Brain pericyte (primary cell): ENCODE measurements around the gene BLOC1S1.

ENCODE experiments used
- DNase-seq: peaks from one replicate; pipeline ENCODE4 v3.0.0-alpha.2; 2012; ENCODE audit warnings: low read depth, low spot score

Gene BLOC1S1

GRCh38 chr12:55694651-55695050, 21.2 kb upstream of the BLOC1S1 start:
- no peak for DNase-seq

- DNase-seq = no peak
These were observed 20.5 kb upstream of the BLOC1S1 start for GRCh38 chr12:55695349-55695748.

GRCh38 chr12:55696141-55696540, 19.7 kb upstream of the BLOC1S1 start:
- no peak for DNase-seq

DNA sequence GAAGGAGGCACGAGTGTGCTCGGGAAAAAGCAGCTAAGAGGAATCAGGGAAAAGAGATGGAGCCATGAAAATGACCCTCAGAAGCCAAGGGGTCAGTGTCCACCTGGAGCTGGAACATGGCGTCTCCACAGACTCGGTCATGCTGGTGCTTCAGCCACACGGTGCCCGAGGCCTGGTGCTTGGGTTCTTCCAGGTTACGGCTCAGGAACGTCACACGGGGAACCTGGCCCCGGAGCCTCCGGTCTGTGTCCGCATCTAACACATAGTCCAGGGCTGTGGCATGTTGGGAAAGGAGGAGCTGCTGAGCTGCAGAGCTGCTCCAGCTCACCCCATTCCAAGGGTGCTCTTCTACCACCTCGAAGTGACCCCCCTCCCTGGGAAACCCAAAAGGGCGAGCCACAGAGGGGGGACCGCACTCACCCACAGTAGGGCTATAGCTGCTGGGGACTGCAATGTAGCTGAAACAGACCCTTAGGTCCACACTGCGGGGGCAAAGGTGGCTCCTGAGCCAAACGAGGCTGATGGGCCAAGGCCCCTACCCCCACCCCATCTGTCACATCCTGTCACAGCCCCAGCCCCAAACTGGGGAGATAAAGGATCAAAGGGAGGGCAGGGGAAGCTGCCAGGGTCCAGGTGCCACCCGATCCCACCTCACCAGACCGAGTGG, 18.9 kb upstream of the BLOC1S1 start:
- DNase-seq = no peak

GRCh38 chr12:55697686-55698085, 18.2 kb upstream of the BLOC1S1 start:
- no peak for DNase-seq

GRCh38 chr12:55698241-55698955, 17.4 kb upstream of the BLOC1S1 start:
- DNase-seq = no peak

- no peak for DNase-seq
These were observed 16.9 kb upstream of the BLOC1S1 start for GRCh38 chr12:55698965-55699364.

DNA sequence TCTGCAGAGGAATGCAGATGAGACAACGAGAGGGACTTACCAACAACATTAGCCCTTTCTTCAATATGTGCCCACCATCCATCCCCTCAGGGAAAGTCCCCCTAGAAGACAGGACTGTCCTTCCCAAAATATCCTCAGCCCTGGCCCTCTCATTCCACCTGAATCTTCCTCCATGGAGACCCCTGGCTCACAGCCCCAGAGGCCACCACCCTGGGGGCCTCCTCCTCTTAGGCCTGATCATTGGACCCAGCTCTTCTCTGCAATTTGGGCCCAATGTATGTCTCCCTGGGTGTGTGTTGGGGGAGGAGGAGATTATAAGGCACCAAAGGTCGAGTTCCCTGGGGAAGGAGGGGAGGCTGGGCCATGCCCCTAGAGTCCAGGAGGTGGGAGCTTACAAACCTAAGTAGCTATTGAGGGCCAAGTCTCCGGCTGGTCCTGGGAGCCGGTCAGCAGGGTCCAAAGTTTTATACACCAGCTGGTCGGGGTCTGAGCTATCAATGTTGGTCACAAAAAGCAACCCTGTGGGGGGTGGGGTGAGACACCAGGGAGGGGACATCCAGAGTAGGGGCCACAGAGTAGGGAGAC, 16.3 kb upstream of the BLOC1S1 start:
- DNase-seq = no peak

DNA sequence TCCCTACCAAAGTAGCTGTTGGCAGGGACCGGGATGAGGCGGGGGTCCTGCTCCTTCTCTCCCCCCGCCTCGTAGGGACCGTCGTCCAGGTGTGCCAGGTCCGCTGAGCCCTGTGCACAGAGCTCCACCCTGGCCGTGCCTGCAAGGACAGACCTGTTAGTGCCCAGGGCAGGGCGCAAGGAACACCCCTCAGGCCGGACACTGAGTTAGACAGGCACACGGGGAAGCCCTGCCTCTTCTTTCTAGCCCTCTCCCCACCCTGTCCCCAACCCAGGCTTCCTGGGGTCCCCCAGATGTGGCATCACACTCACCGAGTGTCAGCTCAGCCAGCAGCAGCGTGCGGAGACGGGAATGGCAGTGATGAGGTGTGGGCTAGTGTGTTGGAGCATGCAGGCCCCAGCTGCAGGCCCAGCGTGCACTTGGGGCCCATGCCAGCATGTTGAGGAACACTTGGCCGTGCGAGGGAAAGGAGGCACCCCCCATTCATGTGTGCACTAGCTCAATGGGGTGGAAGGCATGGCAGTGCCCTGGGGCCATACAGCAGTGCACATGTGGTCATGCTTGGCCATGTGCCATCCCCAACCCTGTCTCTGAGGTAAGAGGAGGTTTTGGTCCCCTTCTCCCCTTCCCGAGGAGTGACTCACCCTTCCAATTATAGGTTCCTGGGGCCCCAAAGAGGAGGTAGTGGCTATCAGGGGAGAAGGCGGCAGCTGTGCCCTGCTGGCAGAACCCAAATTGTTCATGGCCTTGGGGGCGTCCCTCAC, 15.4 kb upstream of the BLOC1S1 start:
- DNase-seq = no peak

GRCh38 chr12:55702861-55703260, 13.0 kb upstream of the BLOC1S1 start:
- no peak for DNase-seq

GRCh38 chr12:55703288-55703687, 12.6 kb upstream of the BLOC1S1 start:
- no peak for DNase-seq

GRCh38 chr12:55703901-55704761, 11.7 kb upstream of the BLOC1S1 start:
- no peak for DNase-seq

DNA sequence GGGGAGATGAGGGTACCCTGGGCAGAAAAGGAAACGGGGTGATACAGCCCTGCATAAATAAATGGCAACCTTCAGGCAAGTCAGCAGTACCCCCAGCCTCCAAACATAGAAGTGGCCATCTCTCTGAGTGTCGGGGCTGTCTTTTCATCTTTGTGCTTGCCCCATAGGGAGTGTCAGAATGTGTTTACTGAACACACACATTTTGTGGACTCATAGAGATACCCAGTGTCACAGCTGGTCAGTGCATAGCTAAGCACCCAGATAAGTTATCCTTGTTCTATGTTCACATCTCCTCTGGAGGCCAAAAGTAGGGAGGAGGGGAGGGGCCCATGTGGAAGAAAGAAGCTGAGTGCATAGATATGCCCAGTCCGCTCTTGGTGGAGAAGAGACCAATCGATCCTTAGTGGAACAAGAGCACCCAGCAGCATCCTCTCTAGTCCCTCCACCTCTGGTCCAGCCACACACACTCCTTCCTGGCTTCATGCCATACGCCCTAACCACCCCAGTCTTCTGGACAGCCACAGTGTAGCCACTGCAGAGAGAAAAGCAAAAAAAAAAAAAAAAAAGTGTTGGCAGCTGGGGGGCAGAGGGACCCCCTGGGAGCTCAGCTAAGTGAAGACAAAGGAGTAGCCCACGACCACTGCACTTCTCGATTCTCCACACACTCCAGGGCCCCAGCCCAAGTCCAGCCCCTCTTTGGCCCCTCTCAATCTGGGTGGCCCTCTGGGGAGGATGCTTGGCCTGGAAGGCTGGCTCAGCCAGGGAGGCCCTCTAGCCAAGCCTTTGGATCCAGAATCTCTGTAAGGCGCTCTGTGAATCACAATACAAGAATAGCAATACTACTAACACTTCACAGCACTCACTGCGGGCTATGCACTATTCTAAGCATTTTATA, 10.8 kb upstream of the BLOC1S1 start:
- DNase-seq = no peak

DNA sequence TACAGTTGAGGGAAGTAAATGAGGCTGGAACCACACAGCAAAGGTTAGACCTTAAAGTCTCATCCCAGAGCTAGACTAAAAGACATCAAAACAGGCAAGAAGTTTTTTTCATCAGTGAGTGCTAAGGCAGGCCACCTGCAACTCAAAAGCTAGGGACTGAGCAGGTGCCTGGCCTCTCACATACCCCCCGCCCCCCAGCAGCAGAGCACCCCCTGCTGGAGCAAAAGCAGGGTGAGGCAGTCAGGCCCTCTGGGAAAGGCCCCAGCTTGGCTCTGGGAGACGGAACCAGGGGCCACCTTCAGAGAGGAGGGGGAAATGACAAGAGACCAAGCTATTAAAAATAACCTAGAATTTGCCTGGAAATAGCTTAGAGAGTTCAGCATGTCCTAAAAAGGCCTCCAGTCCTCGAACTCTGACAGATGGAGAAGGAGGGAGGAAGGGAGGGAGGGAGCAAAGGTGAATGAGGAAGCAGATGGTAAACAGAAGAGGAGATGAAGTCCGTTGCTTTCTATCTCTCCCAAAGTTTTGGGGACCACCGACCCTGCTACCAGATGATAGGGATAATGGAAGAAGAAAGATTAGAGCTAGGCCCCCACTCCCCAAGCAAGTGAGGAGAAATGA, 10.0 kb upstream of the BLOC1S1 start:
- no peak for DNase-seq

DNA sequence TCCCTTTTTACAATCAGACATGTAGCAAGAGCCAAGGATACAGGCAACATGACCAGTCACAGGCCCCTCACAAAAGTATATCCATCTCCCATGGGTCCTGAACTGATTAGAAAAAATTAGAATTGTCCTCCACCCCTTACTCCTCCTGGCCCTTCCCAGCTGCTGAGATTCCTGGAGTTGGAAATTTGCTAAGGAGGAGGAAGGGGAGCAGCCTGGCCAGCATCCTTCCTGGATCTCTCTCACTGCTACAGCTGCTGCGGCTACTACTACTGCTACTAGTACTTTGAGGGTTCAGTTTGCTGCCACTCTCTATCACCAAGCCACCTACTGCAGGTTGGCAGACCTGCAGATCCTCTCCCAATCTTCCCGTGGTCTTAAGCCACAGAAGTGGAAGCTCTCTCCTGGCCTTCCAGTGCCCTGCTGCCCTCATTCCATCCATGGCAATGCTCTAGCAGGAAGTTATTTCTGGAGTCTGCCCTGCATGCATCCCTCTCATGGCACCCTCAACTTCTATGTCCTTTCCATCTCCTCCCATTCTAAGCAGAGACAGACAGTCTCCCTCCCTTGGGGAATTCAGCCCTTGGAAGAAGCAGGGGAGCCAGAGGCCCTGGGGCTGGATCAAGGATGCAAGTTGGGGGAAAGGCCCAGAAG, 9.2 kb upstream of the BLOC1S1 start:
- DNase-seq = no peak

DNA sequence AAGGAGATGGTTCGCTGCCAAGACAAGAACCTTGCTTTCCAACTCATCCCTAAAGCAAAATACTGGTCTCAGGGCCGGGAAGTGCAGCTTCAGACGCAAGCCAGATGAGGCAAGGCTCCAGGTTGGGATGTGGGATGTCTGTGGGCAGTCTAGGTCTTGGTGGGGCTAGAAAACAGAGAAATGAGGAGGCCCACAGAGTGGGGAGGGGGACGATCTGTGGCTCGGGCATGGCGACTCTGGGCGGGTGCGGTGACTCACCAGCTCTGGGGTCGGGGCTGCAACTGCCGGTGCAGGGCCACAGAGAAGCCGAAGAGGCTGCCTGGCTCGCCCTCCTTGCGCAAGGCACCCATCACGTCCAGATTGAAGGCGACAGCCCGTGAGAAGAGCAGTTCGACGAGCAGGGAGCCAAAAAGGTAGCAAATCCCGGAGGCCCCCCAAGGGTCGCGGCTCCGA, 8.6 kb upstream of the BLOC1S1 start:
- DNase-seq = no peak

DNA sequence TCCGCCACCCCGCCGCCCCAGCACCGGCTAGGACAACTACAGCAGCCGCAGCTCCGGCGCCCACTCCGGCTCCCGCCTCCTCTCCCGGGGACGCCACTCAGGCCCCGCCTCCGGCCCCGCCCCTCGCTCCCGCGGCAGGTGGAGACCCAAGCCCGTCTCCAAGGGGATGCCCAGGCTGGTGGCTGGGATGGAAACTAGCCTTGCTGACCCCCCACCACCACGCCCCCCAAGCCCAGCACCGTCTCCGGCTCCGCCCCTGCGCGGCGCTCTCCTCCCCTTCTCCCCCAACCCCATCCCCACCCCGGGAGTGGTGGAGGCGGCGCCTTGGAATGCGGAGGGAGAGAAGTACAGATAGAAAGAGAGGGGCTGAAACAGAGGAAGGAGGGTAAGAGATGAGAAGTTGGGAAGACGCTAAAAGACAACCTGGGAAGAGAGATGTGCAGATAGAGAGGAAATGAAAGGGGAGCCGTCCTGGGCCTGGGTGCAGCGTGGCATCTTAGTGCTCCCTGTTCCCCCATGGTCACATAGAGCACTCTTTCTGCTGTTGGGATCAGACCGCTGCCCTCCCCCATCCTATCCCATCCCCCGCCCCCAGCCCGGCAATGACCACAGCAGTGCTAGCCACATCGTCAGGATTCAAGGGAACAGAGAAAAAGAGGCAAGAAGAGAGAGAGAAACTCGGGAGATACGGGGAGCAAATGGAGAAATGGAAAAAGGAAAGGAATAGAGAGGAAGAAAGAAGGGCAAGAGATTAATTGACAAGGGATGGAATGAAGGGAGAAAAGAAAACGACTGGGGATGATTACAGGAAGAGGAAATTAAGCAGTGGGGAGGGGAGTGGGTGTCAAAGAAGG, 7.8 kb upstream of the BLOC1S1 start, which contains the start of gene ITGA7:
ITGA7 (minus strand) TSS at position 64 of the 854 bp plus-strand sequence. CDS start 222 bp downstream, outside the sequence.
- DNase-seq = no peak

- DNase-seq = no peak
These were observed 7.1 kb upstream of the BLOC1S1 start for GRCh38 chr12:55708695-55709233.
